Activated CD4-positive, alpha-beta T cell treated with anti-CD3 and anti-CD28 coated beads for 48 hours (primary cell): ENCODE measurements around the gene FGF3.
"Not testable (repeated sequence)": the region's sequence is repeated elsewhere in the genome, so short reads cannot be mapped to it uniquely, and the experiment has no call there.

ENCODE experiments used
- DNase-seq: peaks from one replicate; pipeline ENCODE4 v3.0.0-alpha.2; 2020

Gene FGF3

GRCh38 chr11:69801513-69802335 lies 17.5 kb downstream of the FGF3 start:
- peak; percentile 50 for DNase-seq

- DNase-seq: no peak
Observed at GRCh38 chr11:69800278-69800677, 18.9 kb downstream of the FGF3 start.

GRCh38 chr11:69799582-69799981 lies 19.6 kb downstream of the FGF3 start:
- DNase-seq: peak; percentile 12

- DNase-seq: no peak
Observed at GRCh38 chr11:69799097-69799496, 20.1 kb downstream of the FGF3 start.

GRCh38 chr11:69797737-69798528 lies 21.3 kb downstream of the FGF3 start:
- no peak for DNase-seq

- no peak for DNase-seq
Observed at GRCh38 chr11:69797156-69797555, 22.1 kb downstream of the FGF3 start.

GRCh38 chr11:69796063-69796462 lies 23.2 kb downstream of the FGF3 start:
- no peak for DNase-seq

GRCh38 chr11:69791276-69792180 lies 27.7 kb downstream of the FGF3 start:
- no peak for DNase-seq

- DNase-seq: no peak
Observed at GRCh38 chr11:69788956-69789355, 30.3 kb downstream of the FGF3 start.

GRCh38 chr11:69787906-69788305 lies 31.3 kb downstream of the FGF3 start:
- no peak for DNase-seq

- no peak for DNase-seq
Observed at GRCh38 chr11:69787457-69787856, 31.8 kb downstream of the FGF3 start.

GRCh38 chr11:69781241-69781640 lies 38.0 kb downstream of the FGF3 start:
- DNase-seq: no peak

- DNase-seq: no peak
Observed at GRCh38 chr11:69778373-69778772, 40.8 kb downstream of the FGF3 start.

GRCh38 chr11:69775163-69775755 lies 44.0 kb downstream of the FGF3 start, which contains the start of gene FGF4:
Gene FGF4, minus strand, starts transcription at chr11:69775341. Its CDS starts 257 bp downstream, at chr11:69775084.
- no peak for DNase-seq

- no peak for DNase-seq
Observed at GRCh38 chr11:69774354-69775162, 44.7 kb downstream of the FGF3 start.

- DNase-seq: no peak
Observed at GRCh38 chr11:69773626-69774353, 45.4 kb downstream of the FGF3 start.

GRCh38 chr11:69771466-69771865 lies 47.8 kb downstream of the FGF3 start:
- DNase-seq: no peak

GRCh38 chr11:69770540-69770939 lies 48.7 kb downstream of the FGF3 start:
- DNase-seq: no peak

GRCh38 chr11:69765498-69765995 lies 53.7 kb downstream of the FGF3 start:
- no peak for DNase-seq

GRCh38 chr11:69764918-69765317 lies 54.3 kb downstream of the FGF3 start:
- DNase-seq: not testable (repeated sequence)

GRCh38 chr11:69760319-69760718 lies 58.9 kb downstream of the FGF3 start:
- no peak for DNase-seq
